Ammon's horn (tissue), 1 donor: ENCODE measurements around the gene LIM2.

Experiments
- DNase-seq: peaks from one replicate; pipeline ENCODE4 v3.0.0-alpha.2; 2016; ENCODE audit warnings: low spot score

LIM2 gene

GRCh38 chr19:51396175-51396574 is 8.4 kb upstream of the LIM2 start:
- DNase-seq: no peak

DNA sequence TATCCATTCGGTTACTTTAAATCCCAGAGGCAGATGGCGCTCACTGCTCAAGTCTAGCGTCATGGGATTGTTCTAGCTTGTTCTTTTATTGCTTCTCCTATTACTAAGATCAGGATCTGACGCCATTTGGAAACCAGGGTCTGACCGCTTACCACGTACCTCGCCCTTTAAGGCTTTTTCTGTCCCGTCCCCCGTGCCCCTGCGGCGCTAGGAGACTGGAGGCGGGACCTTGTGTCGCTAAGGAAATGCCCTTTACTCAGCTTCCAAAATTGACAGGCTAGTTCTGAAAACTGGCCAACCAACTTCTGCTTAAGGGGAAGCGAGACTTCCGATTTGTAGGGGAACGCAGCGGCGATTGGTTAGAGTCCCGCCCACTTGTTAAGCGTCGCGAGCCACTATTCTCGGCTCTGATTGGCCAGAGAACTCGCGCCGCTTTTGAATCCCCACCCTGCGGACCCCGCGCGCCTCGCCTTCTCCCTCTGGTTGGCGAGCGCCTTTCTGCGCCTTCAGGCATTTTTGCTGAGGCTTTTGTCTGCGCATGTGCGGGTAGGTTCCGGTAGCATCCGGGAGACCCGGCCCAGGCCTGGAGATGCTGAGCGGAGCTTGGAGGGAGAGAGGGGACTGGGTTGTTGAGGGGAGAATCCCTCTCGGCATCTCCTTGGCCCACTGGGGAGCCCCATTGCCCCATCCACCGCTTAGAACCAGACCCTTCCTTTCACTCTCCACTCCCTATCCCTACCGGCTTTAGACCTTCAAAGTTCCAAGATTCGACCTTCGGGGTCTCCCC is 6.5 kb upstream of the LIM2 start:
- peak; percentile 98 for DNase-seq

- no peak for DNase-seq
These were observed 4.9 kb upstream of the LIM2 start for GRCh38 chr19:51392701-51393100.

DNA sequence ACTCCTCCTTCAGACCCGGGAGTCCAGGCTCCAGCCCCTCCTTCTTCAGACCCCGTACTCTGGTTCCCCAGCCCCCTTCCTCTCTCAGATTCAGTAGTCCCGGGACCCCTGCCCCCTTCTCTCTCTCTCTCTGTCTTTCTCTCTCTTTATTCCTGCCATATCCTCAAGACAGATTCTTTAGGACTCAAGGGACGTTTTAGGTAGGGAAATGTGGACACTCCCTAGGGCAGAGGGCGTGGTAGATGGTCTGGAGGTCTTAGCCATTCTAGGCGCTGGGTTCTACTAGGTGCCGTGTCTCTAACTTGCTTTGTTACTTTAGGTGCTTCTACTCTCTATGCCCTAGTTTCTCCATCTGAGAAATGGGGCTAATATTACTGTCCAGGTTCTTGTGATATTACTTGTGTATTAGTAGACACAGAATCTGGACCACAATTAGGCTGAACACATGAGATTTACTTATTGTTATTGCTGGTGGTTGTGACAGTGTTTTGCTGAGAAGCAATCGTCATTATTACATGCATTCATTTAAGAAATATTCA is 3.4 kb upstream of the LIM2 start:
- no peak for DNase-seq

GRCh38 chr19:51389143-51389542 is 1.4 kb upstream of the LIM2 start:
- no peak for DNase-seq

DNA sequence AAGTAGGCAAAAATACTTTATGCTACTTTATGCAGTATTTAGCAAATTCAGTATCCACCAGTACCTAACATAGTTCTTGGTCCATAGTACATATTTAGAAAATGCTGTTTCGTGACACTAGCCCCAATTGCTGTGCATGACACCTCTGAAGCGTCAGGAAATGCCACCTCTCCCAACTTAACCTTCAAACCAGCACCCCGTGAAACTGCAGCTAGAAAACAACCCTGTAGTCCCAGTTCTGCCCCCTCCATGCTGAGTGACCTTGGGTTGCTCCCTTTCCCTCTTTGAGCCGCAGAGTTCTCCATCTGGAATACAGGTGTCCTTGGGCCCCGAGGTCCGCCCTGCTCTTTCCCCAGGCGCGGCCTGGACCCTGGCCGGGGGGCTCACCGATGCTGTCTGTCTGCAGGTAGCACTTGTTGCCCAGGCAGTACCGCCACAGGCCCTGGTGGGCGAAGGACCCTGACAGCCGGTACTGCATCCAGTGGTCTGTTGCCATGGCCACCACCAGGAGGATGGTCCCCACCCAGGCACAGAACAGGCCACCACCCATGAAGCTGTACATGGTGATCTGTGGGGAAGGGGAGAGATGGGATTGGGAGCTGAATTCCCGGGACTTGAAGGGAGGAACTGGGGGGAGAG is 773 bp downstream of the LIM2 start:
- DNase-seq: no peak

DNA sequence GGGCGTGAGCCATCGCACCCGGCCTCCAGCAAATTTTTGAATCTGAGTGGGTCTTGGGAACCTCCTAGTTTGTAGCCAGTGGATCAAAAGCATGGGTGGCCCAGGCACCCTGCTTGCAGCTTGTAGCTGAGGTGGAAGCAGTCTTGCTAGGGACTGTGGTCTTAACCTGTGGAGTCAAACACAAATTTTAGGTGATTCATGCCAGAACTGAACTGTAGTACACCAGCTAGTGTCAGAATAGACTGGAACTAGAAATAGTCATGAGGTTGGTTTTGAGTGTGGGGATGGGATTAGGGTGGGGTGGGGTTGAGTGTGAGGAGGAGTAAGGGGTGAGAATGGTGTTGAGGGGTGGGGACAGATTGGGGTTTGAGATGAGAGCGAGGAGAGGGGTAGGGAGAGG is 5.8 kb downstream of the LIM2 start:
- DNase-seq: no peak

GRCh38 chr19:51380379-51380778 is 7.4 kb downstream of the LIM2 start:
- no peak for DNase-seq

DNA sequence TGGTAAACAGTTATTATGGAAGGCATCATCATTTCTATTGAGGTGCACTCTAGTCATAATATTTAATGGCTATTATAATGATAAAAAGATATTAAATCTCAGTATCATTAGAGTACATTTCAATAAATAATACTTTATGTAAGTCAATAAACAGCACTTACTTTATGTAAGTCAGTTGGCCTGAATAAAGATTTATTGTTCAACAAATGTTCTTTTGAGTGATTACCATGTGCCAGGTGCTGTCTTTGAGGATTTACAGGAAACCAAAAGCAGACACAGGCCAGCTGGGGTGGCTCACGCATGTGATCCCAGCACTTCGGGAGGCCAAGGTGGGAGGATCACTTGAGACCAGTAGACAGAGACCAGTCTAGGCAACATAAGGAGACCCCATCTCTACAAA is 10.4 kb downstream of the LIM2 start:
- no peak for DNase-seq

DNA sequence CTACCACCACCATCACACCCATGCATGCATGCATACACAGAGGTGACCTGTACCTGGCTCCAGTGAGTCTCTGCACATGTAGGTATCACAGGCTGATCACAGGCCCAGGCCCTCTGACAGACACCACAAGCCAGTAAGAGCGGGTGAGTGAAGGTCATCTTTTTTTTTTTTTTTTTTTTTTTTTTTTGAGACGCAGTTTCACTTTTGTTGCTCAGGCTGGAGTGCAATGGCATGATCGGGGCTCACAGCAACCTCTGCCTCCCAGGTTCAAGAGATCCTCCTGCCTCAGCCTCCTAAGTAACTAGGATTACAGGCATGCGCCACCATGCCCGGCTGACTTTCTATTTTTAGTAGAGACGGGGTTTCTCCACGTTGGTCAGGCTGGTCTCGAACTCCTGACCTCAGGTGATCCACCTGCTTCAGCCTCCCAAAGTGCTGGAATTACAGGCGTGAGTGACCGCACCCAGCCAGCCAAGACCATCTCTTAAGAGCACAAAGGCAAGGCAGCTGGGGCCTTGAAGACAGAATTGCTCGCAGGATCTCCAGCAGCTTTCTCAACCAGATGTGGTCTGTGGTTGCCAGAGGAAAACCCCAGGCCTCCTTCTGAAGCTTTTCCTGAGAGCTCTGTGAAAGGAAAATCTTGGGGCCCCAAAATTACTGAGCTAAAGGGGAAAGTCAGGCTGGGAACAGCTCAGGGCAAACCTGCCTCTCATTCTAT is 12.1 kb downstream of the LIM2 start:
- DNase-seq: no peak

DNA sequence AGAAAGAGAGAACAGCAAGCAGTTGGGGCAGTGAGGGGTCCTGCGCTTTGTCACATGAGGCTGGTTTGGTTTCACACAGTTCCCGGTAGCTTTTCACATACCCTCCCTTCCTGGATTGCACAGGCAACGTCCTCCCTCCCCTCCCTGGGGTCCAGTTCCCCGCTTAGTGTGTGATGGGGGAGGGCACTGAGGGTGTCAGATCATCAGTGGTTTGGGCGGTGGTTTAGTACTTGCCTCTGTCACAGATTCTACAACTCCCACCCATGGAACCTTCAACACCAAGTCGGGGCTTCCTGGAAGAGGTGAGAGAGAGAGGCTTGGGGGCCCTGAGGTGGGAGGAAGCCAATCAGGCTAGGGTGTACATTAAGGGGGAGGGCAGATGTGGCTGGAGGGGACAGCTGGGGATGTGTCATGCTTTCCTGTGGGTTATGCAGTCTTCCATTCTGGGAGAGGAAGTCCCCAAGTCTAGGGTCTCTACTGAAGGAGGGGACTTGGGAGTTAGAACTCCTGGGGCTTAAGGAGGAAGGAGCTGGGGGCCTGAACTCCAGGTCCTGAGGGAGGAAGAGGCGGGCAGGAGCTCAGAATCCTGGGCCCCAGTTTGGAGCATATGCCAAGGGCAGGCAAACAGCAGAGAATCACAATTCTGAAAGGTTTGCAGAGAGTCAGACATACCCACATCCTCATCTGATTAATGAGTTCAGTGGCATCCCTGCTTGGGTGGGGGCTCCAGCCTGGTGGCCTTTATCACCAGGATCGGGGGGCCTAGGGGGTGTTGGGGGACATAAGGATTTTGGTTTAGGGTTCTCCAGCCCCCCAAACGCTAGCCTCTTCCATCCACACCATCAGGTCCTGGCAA is 14.9 kb downstream of the LIM2 start, which contains the start of gene NKG7:
Gene NKG7, minus strand, starts transcription at position 6 of the 856 bp plus-strand sequence. CDS start 119 bp downstream, outside the sequence.
- DNase-seq: no peak

DNA sequence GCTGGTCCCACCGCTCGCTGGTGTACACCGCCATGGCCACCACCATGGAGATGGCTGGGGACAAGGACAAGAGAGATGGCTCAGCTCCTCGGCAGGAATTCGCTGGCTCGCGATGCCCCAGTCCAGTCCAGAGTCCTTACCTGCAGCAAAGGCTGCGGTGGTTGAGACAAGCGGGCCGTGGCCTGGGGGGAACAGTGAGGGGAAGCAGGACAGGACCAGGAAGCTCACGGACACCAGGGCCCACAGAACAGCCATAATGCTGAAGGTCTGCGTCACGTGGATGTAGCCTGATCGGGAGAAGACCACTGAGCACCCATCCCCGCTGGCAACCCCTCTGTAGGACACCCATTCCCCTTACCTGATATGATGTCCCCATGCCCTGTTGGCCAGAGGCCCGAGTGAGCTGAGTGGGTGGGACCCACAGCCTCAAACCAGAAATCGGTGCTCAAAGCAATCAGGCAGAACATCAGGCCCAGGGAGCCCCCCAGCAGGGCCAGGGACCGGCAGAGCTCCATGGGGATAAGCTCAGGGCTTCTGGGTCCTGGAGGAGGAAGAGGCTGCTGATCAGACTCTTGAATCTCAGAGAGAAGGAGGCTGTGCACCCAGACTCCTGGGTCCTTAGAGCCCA is 15.6 kb downstream of the LIM2 start:
- no peak for DNase-seq

DNA sequence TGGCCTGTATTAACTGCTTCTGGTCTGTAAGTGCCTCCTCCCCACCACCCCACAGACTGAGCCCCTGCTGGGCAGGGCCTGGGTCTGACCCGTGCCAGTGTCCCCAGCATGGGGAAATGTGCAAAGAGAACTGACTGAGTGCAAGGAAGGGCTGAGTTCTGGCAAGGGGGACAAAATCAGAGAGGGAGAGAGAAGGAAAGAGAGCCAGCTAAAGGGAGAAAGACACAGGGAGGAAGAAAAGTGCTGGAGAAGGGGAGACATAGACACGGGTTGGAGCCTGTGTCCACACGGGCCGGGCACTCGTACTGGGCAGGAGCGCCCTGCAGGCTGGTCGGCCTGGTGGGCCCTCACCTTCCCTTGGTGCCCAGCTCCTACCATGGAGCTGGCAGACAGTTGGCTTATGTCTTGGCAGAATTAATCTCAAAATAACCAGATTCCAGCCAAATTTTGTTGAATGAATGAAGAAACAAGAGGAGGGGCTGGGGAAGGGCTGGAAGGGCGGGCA is 16.5 kb downstream of the LIM2 start:
- DNase-seq: no peak

DNA sequence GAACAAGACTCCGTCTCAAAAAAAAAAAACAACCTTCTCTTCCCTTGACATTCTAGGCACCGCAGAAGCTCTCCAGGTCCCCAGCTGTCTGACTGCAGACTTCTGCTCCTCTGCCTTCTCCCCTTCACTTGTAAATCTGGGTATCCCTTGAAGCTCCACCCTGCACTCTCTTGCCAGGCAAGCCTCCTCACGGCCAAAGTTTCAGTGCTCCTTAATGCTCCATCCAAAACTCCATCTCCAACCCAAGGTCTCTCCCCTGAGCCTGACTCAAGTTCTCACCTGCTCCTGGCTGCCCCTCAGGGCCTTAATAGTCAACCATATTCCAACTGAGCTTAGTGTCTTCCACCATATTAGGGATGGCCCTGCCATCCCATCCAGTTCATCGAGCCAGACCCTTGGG is 17.5 kb downstream of the LIM2 start:
- DNase-seq: no peak

DNA sequence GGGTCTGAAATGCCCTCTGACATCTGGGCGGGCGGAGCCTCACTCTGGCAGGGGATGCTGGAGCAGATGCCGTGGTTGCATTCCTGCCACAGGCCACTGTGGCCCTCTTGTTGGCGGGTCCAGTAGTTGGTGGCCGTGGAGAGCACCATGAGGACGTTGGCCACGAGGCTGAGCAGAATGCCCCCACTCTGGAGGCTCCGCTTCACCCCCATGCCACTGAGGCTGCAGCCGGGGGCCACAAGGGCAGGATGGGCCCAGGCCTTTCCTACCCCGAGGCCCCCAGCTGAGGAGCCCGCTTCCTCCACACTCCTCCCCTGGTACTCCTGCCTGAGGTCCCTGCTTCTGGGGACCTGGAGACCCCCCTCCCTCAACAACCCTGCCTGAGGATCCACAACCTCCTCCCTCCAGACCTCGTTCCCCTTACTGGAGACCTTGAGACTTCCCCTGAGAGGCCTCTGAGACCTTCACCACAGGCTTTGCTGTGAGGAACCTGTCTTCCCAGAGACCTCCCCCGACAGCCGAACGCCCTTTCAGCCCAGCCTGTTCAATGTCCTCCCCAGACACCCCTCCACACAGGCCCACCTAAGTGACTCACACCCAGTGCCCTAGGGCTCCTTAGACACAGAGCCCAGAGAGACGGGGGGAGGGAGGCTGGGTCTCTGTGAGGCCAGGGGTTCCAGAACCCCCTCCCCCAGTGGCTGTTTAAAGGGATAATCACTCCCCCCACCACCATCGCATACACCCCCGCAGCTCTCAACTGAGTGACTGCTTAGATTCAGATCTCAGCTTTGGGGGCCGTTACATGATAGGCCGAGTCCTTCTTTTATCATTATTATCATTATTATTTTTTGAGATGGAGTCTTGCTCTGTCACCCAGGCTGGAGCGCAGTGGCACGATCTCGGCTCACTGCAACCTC is 19.1 kb downstream of the LIM2 start, which contains the start of gene CLDND2:
Gene CLDND2, minus strand, starts transcription at position 638 of the 917 bp plus-strand sequence. Its CDS starts 426 bp downstream, at position 212.
- no peak for DNase-seq

- DNase-seq: peak; percentile 99
These were observed 20.0 kb downstream of the LIM2 start for GRCh38 chr19:51367565-51368365.

- DNase-seq: no peak
These were observed 20.6 kb downstream of the LIM2 start for GRCh38 chr19:51367255-51367564.

GRCh38 chr19:51366389-51367254 is 21.2 kb downstream of the LIM2 start:
- peak; percentile 99 for DNase-seq
